ENCODE results near the gene SOX5.

DNA sequence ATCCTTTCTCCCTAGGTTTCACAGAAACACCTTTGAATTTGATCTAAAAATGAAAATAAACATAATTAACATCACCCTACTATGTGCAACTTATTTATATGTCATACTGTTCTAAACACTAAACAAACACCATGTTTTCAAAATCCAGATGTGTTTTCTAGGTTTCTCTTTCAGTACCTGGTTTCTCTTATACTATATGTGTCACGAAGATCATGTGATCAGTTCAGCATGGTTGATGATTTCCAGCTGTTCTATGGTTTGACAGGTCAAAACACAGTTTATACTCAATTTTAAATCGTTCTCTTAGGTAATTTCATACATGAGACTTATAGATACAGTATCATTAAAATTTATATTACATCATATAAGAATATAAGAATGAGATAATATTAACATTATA, 373.1 kb downstream of the SOX5 start:
- TF ChIP-seq POLR2A (IDR thresholded peaks at IDR 0.05) = no peak
- TF ChIP-seq, protein P1, sequence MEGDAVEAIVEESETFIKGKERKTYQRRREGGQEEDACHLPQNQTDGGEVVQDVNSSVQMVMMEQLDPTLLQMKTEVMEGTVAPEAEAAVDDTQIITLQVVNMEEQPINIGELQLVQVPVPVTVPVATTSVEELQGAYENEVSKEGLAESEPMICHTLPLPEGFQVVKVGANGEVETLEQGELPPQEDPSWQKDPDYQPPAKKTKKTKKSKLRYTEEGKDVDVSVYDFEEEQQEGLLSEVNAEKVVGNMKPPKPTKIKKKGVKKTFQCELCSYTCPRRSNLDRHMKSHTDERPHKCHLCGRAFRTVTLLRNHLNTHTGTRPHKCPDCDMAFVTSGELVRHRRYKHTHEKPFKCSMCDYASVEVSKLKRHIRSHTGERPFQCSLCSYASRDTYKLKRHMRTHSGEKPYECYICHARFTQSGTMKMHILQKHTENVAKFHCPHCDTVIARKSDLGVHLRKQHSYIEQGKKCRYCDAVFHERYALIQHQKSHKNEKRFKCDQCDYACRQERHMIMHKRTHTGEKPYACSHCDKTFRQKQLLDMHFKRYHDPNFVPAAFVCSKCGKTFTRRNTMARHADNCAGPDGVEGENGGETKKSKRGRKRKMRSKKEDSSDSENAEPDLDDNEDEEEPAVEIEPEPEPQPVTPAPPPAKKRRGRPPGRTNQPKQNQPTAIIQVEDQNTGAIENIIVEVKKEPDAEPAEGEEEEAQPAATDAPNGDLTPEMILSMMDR (IDR thresholded peaks at IDR 0.05) = no peak

All from esophagus squamous epithelium (tissue), 4 donors.